NCI-H748 (cell line): Measurements from ENCODE around the gene CHST2.

Experiments
- DNase-seq: peaks from one replicate; lab custom pipeline; 2025; ENCODE audit not compliant: unreplicated experiment; lab: John Stamatoyannopoulos, UW

CHST2 gene

DNA sequence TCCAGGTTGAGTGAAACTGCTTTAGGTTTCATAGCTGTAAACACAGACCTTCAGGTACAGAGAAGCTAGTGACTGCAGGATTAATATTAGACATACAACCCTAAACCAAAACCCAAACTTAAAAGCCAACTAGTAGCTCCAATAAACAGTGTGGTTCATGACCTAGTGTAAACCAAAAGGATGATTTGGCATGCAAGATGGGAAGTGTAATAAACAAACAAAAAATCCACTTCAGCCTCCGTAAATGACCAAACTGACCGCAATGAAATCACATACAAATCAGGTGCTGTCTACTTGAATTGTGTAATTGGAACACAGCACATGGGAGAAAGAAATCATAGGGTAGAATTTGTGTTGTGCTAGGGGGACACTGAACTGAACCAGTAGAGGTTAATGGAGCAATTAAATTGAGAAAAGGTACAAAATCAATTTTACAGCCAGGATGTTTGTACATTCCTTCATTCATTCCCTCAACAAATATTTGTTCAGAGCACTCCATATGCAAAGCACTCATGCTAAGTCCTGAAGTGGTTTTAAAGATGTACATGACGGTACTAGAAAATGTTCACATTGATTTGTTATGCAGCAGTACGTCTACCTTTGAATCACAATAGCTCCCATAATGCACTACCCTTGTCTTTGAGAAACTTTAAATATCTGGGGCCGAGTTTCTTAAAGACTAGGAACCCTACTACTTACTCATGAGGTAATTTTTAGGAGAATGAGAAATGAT is 21.4 kb upstream of the CHST2 start:
- DNase-seq = peak; percentile 71

GRCh38 chr3:143099210-143099609 is 20.4 kb upstream of the CHST2 start:
- no peak for DNase-seq

DNA sequence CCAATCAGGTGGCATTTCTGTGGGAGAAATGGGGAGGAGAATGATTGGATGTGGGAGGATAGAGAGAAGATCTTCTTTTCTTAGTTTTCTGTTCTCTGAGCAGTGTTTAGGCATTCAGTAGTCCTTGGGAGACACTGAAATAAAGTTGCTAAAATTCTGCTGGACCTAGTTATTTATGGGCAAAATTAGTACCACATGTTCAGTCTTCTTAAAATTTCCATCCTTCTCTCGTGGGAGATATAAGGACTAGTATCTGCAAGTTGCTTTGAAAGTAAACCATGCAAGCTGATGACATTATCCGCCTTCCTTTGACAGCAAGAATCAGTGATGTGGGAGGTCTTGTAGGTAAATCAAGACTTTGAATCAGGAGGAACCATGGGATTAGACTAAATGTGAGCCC is 19.9 kb upstream of the CHST2 start:
- no peak for DNase-seq

- no peak for DNase-seq
Measured at GRCh38 chr3:143100451-143100850, 19.1 kb upstream of the CHST2 start.

DNA sequence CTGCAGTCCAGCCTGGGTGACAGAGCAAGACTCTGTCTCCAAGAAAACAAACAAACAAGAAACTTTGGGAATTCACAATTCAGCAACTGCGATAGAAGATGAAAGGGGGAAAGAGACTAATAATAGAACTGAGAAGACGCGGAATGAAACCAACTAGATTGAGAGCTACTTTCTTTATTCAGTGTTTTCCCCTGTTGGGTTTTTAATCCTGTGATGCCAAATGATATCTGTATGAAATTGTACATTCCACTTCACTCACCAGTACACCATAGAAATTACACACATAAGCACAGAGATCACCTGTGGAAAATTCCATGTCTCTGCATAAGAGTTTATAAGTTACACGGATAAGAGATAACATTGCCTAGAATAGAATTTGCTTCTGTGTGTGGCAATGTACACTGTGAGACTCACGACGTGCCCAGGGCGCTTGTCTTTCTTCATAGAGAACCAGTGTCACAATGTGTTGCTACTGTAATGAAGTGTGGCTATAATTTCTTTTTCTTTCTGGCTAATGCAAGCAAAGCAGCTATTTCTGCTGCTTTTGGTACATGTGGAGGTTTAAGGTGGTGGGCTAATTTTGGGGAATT is 17.7 kb upstream of the CHST2 start:
- no peak for DNase-seq

- DNase-seq = no peak
Measured at GRCh38 chr3:143103652-143104051, 15.9 kb upstream of the CHST2 start.

- DNase-seq = no peak
Measured at GRCh38 chr3:143105170-143105569, 14.4 kb upstream of the CHST2 start.

GRCh38 chr3:143109861-143110260 is 9.7 kb upstream of the CHST2 start:
- no peak for DNase-seq

GRCh38 chr3:143110371-143110770 is 9.2 kb upstream of the CHST2 start:
- DNase-seq = no peak

DNA sequence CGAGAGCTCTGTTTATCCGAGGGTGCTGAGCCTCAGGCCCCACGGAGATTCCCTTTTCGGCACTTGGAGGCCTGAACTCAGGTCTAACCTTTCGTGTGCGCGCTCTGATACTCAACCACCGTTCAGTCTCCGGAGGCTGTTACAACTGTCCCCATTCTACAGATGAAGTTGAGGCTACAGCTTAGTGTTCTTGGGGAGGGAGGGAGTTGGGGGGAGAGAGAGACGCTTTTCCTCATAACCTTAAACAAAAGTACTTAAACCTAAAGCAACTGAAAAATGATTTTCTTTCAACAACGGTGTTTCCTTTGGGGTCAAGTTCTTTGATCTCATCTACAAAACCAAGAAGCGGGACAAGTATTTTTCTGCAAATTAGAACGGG is 952 bp upstream of the CHST2 start:
- no peak for DNase-seq

DNA sequence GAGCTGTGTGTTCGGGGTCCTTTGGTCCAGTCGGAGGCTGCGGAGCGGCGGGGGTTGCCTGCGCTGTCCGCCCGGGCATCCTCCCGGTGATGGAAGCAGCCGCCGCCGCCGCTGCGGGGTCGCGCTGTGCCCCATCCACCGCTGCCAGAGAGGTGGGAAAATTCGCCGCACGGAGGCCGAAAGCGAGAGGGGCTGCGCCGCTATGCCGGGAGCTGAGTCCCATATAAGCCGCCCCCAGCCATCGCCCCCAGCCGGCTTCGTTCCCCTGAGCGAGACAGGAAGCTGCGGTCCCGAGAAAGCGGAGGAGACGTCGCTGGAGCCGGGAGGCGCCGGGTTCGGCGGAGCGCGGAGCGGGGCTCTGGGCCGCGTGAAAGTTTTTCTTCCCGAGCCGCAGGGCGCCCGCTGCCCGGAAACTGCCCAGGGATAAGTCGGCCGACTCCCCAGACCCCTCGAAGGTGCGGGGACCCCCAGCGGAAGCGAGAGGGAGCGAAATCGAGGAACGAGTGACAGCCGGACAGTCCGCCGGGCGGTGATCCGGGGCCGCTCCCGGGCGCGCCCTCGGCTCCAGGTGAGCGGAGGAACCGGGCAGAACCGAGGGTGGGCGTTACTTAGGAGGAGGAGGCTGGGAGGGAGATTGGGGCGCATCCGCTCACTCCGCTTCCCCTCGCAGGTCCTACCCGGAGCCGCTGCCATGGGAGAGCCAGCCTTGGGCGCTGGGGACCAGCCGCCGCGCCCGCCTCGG is 574 bp downstream of the CHST2 start:
- DNase-seq = peak; percentile 64

- peak; percentile 47 for DNase-seq
Measured at GRCh38 chr3:143120716-143121240, 1.2 kb downstream of the CHST2 start.

GRCh38 chr3:143121241-143122088 is 1.9 kb downstream of the CHST2 start:
- DNase-seq = peak; percentile 21

DNA sequence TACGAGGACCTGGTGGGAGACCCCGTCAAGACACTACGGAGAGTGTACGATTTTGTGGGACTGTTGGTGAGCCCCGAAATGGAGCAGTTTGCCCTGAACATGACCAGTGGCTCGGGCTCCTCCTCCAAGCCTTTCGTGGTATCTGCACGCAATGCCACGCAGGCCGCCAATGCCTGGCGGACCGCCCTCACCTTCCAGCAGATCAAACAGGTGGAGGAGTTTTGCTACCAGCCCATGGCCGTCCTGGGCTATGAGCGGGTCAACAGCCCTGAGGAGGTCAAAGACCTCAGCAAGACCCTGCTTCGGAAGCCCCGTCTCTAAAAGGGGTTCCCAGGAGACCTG is 2.5 kb downstream of the CHST2 start:
- no peak for DNase-seq

GRCh38 chr3:143122608-143123352 is 3.2 kb downstream of the CHST2 start:
- no peak for DNase-seq

DNA sequence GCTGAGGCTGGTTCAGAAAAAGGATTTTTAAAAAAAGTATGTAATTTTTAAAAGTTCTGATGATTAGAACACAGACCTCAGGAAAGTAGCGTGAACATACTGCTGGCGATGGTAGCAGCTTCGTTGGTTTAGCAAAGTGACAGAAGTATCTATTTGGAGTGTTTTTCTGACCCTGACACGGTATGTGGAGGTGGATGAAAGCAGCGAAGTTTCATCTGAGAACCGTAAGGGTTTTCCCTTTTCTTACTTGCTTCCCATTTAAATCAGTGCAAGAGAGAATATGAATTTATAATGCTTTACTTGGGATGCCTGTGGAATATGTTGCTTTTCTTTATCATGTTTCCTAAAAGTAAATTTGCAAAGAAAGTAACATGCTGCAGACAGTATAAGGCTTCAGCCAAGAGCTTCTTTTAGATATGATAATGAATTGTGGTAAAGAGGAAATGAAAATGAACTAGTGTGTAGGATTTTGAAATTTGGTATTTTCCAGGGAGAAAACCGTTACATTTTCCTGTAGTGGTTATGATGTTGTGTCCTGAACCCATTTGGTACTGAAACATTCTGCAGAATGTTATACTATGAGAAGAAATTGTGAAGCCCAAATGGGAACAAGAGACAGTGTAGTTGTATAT is 3.9 kb downstream of the CHST2 start:
- DNase-seq = no peak

DNA sequence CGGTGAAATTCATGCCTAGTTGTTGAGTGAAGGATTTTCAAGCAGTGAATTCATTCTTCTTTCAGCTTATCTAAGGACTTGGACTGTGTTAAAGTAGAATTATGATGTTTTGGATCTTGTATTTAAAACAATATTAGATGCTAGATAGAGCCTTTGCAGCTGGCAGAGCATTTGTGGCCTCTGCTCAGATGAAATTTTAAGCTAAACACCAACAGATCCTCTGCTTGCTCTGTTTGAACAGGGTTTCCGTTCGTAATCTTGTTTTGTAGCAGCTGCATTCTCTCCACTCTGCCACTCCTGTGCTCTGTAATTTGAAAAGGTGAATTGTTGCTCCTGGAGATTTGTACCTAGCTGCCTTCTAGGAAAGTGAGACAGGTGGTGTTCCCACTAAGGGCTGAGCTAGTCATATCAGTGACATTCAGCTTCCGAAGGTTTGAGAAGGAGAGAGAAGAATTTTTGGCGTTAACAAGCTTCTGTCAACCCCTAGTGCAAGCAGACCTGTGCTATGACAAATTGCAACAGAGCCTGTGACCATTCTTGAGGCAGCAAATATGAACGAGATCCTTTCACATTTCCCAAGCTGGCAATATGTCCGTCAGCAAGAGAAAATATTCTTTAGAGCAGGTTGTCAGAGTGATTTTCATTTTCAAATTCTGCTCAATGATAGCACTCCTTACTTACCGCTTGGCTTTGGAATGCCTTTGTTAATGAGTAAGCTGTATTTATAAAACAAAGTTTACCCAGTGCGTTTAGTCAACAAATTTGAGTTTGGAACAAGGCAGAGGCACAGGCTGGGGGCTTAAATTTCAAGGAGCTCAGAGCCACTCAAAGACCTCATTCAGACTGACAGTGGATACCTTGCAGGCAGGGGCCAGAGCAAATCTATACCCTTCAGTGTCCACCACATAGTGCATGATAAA is 5.3 kb downstream of the CHST2 start:
- peak; percentile 35 for DNase-seq

GRCh38 chr3:143127801-143128200 is 8.2 kb downstream of the CHST2 start:
- no peak for DNase-seq
